ENCODE results near the gene CRKL.
"Not testable (repeated sequence)": the region's sequence is repeated elsewhere in the genome, so short reads cannot be mapped to it uniquely, and the experiment has no call there.

The CRKL gene

DNA sequence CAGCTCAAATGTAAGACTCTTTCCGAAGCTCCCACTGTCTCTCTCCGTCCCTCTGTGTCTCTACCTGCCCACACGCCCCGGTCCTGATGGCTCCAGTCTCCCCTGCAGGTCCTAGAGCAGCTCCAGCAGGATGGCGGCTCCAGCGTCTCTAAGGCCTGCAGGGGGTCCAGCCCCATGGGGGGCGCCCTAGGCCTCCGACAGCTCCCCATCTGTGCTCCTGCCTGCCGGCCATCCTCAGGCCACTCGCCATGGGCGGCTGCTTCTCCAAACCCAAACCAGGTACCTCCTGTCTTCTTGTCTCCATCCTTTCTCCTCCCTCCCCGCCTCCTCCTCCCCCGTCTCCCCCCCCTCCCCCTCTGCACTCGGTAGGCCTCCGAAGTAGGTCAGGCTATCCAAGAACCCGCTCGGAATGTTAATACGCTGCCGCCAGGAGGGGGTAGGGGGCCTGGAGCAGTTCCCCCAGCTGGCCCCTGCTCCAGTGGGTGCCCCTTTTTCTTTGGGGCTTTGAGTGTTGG lies 50.5 kb downstream of the CRKL start:
- DNase-seq = no peak

DNA sequence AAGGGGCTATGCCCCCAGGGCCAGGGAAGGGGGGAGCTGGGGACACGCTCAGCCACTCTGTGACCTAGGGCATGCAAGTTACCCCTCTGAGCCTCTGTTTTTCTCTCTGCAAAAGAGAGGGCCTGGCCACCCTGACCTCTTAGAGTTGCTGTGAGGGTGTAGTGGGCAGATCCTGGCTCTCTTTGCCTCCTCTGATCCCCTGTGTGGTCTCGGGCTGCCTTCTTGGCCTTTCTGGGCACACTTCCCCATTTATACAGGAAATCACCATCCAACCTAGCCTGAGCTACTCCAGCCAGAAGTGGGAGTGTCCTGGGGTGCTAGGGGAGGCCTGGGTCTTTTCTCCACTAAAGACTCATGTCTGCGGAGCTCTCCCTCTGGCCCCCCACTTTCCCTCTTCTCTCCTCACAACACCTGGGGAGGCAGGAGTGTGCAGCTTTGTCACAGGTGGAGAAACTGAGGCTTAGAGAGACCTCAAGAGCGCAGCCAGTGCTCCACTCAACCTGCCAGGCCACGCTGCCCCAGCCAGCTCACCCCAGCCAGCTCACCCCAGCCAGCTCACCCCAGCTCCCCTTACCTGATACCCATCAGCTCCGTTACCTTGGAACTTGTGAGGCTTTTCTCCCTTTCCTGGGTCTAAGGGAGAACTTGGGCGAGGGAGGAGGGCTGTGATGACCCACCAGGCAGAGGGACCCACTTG lies 51.2 kb downstream of the CRKL start:
- DNase-seq = no peak

DNA sequence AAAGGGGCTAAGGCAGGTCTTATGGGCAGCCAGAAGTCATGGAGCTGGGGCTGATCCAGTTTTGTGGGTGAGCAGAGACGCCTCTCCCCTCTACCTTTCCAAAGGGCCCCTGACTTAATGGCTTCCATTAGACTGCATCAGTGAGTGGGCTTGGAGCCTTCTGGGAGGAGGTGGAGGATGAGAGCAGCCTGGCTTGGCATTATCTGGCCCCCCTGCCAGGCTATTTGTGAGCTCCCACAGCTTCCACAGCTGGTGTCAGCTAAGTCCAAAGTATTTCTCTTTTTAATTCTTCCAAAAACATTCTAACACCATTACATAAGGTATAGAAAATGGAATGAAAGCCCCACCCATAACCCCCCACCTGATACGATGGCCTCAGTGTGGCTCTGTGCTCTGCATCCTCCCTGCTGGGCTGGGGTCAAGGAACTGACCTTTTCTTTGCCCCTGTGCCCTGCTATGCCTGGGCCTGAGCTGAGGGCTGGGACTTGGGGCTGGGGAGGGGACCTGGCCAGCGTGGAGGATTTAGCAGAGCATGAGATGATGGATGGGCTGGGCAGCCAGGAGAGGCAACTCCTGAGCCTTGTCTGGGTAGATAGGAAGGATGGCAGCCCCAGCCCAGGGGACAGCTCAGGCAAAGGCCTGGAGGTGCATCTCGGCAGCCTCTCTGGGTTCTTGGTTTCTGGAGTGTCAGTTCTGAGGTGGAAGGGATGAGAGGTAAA lies 53.9 kb downstream of the CRKL start:
- no peak for DNase-seq

DNA sequence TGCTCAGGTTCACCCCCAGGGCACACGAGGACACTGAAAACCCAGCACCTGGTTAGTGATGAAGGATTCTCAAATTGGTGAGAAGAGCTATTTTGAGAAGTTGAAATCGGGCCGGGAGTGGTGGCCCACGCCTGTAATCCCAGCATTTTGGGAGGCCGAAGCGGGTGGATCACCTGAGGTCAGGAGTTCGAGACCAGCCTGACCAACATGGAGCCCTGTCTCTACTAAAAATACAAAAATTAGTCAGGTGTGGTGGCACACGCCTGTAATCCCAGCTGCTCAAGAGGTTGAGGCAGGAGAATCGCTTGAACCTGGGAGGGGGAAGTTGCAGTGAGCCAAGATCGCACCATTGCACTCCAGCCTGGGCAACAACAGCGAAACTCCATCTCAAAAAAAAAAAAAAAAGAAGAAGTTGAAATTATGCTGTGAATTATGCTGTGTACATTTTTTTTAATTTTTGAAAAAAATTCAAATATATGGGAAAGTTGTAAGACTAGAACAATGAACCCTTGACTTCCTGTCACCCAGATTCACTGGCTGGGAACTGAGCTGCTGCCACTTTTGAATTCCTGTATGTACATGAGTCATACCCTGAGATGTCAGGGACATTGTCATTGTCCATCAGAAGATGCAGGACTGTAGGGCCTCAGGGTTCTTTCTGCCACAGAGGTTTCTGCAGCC lies 54.9 kb downstream of the CRKL start:
- not testable (repeated sequence) for DNase-seq

DNA sequence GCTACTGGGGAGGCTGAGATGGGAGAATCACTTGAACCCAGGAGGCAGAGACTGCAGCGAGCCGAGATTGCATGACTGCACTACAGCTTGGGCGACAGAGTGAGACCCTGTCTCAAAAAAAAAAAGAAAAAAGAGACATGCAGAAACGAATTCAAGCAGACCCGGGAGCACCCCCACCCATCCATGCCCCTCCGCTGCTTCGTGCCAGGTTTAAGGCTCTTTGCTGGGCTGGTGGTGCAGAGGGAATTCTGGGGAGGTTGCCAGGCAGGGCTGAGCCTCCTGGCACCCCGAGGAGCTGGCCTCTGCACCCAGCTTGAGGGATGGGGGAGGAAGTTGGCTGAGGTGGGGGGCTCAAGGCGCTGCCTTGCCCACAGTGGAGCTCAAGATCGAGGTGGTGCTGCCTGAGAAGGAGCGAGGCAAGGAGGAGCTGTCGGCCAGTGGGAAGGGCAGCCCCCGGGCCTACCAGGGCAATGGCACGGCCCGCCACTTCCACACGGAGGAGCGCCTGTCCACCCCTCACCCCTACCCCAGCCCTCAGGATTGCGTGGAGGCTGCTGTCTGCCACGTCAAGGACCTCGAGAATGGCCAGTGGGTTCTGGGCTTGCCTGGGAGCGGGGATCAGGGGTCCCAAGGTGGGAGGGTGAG lies 55.8 kb downstream of the CRKL start:
- no peak for DNase-seq

DNA sequence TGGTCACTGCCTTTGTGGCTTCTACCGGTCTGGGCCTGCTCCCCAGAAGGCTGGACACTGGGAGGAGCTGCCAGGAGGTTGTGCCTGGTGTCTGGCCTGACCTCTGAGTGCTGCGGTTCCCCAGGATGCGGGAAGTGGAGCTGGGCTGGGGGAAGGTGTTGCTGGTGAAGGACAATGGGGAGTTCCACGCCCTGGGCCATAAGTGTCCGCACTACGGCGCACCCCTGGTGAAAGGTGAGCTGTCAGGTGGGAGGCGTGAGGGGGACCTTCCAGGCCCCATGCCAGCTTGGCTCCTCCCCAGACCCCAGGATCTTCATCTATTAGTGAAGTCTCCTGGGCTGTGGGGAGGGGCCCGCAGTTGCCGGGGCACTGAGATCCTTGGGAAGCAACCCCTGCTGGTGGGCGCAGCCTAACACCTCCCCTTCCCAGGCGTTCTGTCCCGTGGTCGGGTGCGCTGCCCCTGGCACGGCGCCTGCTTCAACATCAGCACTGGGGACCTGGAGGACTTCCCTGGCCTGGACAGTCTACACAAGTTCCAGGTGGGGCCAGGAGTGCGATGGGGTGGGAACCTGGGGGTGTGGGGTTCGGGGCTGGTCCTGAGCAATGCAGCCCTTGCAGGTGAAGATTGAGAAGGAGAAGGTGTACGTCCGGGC lies 56.6 kb downstream of the CRKL start:
- no peak for DNase-seq

DNA sequence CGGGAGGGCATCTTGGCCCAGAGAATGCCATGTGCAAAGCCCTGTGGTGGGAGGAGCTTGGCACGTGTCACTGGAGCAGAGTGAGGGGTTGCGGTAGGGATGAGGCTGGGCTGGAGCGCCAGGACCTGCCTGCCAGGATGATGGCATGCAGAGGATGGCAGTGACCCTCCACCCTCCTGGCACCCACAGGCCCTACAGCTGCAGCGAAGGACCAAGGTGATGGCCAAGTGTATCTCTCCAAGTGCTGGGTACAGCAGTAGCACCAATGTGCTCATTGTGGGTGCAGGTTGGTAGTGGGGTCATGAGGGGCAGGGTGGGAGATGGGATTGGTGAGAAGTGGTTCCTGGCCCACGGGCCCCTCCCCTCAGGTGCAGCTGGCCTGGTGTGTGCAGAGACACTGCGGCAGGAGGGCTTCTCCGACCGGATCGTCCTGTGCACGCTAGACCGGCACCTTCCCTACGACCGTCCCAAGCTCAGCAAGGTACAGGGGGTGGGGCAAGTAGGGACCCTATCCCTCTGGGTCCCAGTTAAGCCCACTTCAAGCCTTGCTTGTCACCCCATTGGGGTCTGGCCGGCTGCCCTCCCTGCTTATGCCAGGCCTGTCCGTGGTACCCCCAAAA lies 57.2 kb downstream of the CRKL start:
- DNase-seq = no peak

DNA sequence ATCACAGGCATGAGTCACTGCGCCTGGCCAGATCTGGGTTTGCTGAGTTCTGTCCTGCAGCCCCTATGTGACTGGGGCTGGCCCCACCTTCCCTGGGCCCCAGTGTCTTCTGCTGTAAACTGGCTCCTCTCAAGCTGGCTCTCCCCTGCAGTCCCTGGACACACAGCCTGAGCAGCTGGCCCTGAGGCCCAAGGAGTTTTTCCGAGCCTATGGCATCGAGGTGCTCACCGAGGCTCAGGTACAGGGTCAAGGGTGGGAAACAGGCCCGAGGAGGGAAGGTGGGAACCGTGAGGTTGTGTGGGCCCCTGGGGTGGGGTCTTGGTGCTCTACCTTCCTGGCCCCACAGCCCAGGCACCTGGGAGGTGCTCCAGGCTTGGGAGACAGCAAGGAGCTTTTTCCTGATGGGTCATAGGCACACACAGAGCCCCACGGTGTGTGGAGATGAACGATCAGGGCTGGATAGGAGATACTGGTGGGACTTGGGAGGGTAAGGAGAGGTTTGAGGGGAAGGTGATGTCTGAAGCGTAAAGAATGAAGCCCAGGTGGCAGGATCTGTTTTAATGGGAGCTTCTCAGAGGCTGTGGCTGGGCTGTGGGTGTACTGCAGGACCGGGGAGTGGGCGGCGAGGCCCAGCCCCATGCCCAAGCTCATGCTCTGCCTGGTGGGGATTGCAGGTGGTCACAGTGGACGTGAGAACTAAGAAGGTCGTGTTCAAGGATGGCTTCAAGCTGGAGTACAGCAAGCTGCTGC lies 58.5 kb downstream of the CRKL start:
- no peak for DNase-seq

DNA sequence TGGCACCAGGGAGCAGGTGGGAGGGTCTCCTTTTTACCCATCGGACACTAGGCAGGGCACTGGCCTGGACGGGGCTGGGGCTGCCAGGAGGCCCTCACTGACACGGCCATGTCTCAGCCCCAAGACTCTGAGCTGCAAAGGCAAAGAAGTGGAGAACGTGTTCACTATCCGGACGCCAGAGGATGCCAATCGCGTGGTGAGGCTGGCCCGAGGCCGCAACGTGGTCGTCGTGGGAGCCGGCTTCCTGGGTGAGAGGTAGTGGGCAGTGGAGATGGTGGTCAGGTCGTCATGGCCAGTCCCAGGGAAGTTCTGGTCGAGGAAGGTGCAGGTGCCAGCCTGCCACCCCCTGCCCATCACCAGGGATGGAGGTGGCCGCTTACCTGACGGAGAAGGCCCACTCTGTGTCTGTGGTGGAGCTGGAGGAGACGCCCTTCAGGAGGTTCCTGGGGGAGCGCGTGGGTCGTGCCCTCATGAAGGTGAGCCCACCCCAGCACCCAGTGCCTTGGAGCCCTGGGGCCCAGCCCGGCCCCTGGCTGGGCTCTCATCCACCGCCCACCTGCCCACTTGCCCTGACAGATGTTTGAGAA lies 59.2 kb downstream of the CRKL start:
- DNase-seq = no peak

DNA sequence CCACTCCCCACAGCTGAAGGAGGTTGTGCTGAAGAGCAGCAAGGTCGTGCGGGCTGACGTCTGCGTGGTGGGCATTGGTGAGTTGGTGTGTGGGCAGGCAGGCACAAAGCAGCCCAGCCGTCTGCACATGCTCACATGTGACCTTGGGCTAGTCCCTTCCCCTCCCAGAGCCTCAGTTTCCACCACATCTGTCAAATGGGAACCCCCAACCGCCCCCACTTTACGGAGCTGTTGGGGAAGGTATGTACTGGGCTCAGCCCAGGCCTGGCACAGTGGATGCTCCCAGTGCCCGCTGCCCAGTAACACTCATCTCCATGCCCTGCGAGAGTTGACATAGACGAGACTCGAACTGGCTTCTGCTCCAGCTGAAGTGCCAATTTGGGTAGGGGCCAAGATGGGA lies 59.8 kb downstream of the CRKL start:
- DNase-seq = no peak

DNA sequence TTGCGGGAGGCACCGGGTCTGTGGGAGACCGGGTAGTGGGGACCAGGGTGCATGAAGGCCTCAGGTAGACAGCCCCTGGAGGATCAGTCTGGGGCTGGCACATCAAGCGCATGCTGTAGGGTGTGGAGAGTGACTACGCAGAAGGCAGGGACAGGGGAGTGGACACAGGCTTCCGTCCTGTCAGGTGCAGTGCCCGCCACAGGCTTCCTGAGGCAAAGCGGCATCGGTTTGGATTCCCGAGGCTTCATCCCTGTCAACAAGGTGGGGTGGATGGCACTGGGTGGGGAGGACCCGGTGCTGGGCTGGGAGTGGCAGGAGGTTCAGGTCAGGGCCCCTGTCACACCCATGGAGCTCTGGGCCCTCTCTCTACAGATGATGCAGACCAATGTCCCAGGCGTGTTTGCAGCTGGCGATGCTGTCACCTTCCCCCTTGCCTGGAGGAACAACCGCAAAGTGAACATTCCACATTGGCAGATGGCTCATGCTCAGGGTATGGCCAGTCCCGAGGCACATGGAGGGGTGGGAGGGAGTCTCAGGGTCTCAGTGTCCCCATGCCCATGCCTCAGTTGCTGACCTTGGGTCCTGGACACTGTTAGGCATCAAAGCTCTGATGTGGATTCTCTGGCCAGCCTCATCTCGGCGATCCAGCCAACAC lies 60.4 kb downstream of the CRKL start:
- DNase-seq = no peak

DNA sequence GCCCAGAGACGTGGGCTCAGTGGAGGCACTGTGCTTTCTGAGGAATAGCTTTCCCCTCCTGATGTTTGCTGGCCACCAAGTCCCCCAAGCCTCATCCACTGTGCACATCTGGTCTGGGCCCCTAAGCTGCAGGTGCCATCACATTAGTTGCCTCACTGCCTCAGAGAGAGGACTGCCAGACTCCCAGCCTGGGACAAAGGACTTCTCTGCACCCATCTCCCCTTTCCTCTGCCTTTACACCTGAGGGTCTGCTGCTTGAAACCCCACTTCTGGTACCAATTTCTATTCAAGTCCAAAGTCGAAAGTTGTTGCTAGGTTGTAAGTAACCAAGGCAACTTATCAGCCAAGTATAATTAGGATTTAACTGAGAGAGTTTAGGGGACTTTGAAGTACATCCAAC lies 61.2 kb downstream of the CRKL start:
- no peak for DNase-seq

DNA sequence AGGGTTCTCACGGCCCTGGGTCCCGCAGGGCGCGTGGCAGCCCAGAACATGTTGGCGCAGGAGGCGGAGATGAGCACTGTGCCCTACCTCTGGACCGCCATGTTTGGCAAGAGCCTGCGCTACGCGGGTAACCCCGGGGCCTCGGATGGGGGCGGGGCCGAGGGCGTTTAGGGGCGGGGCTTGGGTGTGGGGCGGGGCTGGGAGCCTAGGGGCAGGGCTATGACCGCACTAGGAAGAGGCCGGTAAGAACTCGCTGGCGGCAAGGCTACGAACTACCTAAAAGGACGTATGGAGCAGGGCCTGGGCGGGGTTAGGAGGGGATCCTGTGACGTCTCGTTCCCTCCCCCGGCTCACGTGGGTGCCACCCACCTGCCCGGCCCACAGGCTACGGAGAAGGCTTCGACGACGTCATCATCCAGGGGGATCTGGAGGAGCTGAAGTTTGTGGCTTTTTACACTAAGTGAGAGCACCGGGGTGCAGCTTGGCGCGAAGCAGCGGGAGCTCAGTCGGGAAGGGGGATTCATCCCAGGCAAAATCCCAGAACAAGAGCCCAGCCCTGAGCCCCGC lies 62.1 kb downstream of the CRKL start:
- DNase-seq = no peak

DNA sequence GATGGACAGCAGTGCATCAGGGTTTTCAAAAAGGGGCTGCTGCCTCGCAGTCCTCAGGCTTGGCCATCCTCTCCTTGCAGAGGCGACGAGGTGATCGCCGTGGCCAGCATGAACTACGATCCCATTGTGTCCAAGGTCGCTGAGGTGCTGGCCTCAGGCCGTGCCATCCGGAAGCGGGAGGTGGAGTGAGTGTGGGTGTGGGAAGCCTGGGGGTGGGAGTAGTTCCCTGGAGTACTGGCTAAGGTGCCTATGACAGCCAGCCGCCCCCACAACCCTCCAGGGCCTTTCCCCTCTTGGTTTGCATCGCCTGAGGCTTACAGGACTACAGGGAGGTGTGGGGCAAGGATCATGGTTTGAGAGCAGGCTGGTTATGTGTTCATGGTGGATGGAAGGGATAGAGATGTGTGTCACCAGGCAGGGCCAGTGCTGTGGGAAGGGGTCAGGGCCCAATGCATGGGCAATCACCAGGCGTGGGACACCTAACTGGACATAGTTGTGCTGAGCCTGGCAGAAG lies 62.8 kb downstream of the CRKL start:
- no peak for DNase-seq

DNA sequence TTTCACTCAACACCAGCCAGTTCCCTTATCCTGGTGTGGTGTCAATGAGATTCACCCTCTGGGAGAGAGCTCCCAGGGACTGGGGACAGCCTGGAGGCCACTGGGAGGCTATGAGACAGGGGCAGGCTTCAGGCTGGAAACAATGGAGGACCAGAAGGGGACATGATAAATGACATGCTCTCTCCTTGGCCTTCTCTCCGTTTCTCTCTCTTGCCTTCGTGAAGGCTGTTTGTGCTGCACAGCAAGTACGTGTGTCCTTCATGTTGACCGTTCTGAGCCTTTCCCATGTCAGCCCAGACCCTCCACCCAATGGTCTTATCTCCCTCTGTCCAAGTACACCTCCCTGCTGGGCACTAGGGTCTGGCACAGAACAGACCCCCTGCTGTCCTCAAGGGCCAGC lies 63.3 kb downstream of the CRKL start:
- no peak for DNase-seq

DNA sequence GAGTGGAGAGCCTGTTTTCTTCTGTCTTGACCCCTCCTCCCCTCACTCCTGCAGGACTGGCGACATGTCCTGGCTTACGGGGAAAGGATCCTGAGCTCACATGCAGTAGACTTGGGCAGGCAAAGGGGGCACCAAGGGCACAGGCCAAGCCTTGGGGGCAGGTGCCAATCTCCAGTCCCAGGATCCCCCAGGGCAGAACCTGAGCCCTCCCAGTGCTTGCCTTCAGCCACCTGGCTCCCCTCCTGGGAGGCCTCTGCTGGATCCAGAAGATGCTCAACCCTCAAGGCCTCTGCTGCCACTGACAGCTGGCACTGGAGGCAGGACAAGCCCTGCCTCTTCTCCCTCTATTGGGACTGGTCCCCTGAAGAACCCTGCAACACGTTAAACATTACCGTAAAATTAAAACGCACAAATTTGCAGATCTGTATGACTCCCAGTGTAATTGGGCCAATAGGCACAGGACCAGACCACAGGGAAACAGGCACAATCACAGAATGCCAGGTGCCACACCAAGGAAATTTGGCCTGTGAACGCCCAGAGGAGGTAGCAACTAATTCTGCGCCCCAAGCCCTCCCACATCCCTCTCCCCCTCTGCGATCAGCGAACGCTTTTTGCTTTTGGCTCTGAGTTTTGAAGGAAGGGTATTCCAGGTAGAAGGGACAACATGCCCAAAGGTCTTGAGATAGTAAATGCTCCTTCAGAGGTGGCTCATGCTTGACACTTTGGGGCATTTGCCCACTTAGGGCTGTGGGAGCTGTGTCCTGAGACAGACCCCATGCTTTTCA lies 63.9 kb downstream of the CRKL start:
- DNase-seq = no peak

DNA sequence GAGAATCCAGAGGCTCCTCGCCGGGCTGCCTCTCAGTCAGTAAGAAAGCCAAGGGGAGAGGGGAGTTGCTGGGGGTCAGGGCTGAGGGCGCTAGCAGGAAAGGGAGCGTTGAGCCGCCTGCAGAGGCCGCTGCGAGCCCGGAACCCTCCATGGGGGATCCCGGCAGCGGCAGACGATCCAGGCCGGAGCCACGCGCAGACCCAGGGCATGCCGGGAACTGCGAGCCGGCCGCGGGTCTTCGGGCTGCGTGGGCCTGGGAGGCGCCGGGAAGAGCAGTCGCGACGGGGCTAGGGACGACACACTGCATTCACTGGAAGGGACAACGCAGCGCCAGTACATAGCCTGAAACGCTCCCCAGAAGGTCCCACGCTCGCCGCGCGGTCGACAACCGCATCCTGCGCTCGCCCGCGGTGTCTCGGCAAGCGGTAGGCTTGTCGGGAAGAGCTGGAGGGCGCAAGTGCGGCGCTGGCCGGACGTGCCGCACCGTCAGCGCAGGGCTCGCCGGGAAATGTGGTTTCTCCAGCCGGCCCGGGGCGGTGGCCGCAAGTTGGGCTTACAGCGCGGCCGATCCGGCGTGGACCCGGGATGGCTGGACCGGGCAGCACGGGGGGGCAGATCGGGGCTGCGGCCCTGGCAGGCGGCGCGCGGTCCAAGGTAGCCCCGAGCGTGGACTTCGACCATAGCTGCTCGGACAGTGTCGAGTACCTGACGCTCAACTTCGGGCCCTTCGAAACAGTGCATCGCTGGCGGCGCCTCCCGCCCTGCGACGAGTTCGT lies 64.8 kb downstream of the CRKL start, which contains the start of gene LZTR1:
Gene LZTR1 (plus strand): TSS at position 511 of the 776 bp plus-strand sequence. CDS start 75 bp downstream, at position 586.
- DNase-seq = peak; percentile 96

DNA sequence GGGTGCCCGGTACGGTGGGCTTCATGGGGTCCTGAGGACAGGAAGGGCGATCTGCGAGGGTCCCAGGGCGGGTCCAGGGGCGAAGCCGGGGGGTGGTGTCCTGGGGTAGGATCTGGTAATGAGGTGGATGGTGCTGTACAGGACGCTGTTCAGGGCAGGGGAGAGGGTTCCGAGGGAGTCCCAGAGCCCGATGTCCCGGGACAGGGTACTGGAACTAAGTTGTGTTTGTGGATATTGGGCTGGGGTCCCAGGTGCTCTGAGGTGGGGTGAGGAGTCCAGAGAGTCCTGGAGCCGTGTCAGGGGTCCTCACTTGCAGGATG lies 65.3 kb downstream of the CRKL start:
- DNase-seq = no peak
